Measurements from ENCODE around the gene GRAMD2B.
"Not testable (repeated sequence)": the region's sequence is repeated elsewhere in the genome, so short reads cannot be mapped to it uniquely, and the experiment has no call there.

The GRAMD2B gene

GRCh38 chr5:126414874-126415502, 8.2 kb upstream of the GRAMD2B start:
- no peak for DNase-seq

GRCh38 chr5:126415789-126416188, 7.4 kb upstream of the GRAMD2B start:
- DNase-seq = no peak

- DNase-seq = no peak
Observed at GRCh38 chr5:126416266-126416925, 6.8 kb upstream of the GRAMD2B start.

GRCh38 chr5:126417178-126417577, 6.0 kb upstream of the GRAMD2B start:
- no peak for DNase-seq

- DNase-seq = no peak
Observed at GRCh38 chr5:126419102-126419501, 4.1 kb upstream of the GRAMD2B start.

GRCh38 chr5:126428421-126428820, 5.2 kb downstream of the GRAMD2B start:
- DNase-seq = no peak

- DNase-seq = no peak
Observed at GRCh38 chr5:126430631-126431030, 7.4 kb downstream of the GRAMD2B start.

GRCh38 chr5:126433701-126434100, 10.5 kb downstream of the GRAMD2B start:
- DNase-seq = no peak

GRCh38 chr5:126435261-126435660, 12.1 kb downstream of the GRAMD2B start:
- no peak for DNase-seq

GRCh38 chr5:126435714-126436113, 12.5 kb downstream of the GRAMD2B start:
- DNase-seq = no peak

- no peak for DNase-seq
Observed at GRCh38 chr5:126437721-126438120, 14.5 kb downstream of the GRAMD2B start.

GRCh38 chr5:126438267-126438666, 15.1 kb downstream of the GRAMD2B start:
- DNase-seq = no peak

GRCh38 chr5:126438868-126439267, 15.7 kb downstream of the GRAMD2B start:
- DNase-seq = no peak

GRCh38 chr5:126439724-126440123, 16.5 kb downstream of the GRAMD2B start:
- DNase-seq = not testable (repeated sequence)

GRCh38 chr5:126441230-126441629, 18.0 kb downstream of the GRAMD2B start:
- no peak for DNase-seq

GRCh38 chr5:126443374-126443851, 20.2 kb downstream of the GRAMD2B start:
- no peak for DNase-seq

GRCh38 chr5:126444137-126444536, 20.9 kb downstream of the GRAMD2B start:
- DNase-seq = no peak

GRCh38 chr5:126445502-126446174, 22.4 kb downstream of the GRAMD2B start:
- DNase-seq = no peak

GRCh38 chr5:126446498-126447224, 23.5 kb downstream of the GRAMD2B start:
- no peak for DNase-seq

- no peak for DNase-seq
Observed at GRCh38 chr5:126448720-126449119, 25.5 kb downstream of the GRAMD2B start.

GRCh38 chr5:126449751-126450271, 26.6 kb downstream of the GRAMD2B start:
- no peak for DNase-seq

- DNase-seq = no peak
Observed at GRCh38 chr5:126450346-126450745, 27.1 kb downstream of the GRAMD2B start.

GRCh38 chr5:126450907-126451306, 27.7 kb downstream of the GRAMD2B start:
- DNase-seq = no peak
